HG03469 (cell line): ENCODE data around the gene PLCL2.
"Not testable (repeated sequence)": the region's sequence is repeated elsewhere in the genome, so short reads cannot be mapped to it uniquely, and the experiment has no call there.

Source experiments
- ATAC-seq: cut with Tn5 transposase; IDR thresholded peaks from one replicate; pipeline ENCODE4 v1.9.1; 2021; ENCODE audit warnings: mild to moderate bottlenecking, moderate library complexity, moderate number of reproducible peaks; ENCODE audit not compliant: unreplicated experiment

The PLCL2 gene

DNA sequence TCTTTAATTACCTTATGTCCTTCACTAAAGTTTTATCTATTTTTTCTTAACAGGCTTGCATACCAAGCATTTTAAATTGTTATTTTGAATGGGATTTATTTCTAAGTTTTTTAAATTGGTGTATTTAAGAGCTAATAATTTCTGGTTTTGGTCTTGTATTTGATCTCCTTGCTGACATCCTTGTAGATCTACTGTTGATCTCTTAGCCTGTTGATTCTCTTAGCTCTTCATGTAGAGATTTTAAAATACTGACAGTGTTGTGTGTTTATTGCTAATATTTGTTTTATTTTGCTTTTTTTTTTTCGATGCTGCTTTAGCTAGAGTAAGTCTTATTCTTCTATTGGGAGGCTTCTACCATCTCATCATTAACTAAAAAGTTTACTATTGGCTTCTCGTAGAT is 65.5 kb downstream of the PLCL2 start:
- ATAC-seq = no peak

DNA sequence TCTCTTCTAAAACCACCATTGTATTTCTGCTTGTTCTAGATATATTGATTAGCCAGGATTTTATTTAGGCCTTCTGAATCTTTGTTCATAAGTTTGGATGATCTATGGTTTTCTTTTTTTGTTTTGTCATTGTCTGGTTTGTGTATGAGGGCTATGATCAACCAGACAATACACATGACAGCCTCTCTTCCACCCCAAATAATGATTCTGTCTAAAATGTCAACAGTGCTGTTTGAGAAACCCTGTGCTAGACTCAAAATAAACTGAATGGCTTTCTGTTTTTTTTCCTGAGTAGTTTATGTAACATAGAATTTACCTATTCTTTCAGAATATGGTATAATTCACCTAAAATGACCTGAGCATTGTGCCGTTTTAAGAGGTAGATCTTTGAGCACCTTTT is 66.1 kb downstream of the PLCL2 start:
- ATAC-seq = no peak

DNA sequence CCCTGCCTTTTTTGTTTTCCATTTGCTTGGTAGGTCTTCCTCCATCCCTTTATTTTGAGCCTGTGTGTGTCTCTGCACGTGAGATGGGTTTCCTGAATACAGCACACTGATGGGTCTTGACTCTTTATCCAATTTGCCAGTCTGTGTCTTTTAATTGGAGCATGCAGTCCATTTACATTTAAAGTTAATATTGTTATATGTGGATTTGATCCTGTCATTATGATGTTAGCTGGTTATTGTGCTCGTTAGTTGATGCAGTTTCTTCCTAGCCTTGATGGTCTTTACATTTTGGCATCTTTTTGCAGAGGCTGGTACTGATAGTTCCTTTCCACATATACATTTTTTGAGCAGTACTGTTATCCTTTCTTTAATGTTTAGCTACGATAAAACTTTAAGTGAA is 73.1 kb downstream of the PLCL2 start:
- ATAC-seq = not testable (repeated sequence)

DNA sequence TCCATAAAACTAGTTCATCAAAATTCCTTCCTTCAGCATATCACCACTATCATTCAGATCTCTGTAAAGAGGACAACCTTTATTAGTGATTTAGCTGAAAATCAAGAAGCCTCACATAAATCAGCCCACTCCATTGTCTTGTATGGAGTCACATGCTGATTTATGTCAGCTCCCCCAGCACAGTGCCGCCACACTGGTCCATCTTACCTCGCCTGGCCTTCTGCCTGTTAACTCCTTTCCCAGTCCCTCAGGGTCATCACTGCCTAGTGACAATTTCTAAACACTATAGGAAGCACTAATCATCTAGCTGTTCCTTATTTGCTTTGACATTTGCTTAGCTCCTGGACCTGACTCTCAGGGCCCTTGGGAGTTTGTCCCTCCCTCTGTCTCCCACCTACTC is 75.4 kb downstream of the PLCL2 start:
- ATAC-seq = no peak

DNA sequence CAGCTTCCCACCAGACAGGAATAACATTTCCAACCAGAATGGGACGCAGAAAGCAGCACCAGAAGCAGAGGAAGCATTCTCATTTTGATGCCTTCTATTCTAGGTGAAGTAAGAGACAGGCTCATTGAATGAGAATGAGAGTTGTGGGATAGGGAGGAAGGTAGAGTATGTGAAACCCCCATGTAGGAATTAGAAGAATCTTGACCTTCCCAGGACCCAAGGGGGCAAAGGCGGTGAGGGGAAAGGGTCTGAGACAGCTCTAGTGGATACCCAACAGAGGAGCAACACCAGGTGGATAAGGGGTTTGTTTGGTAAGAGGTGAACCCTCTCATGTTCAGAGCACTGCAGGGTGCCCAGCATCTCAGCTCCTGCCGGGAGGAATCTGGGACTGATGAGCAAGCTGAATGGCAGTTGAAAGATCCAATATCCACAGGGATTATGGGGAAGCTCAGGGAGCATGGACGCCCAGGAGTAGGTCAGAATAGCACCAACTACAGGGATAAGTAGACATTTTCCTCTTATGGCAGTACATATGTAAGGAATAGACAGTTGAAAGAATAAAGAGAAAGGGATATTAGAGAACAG is 77.0 kb downstream of the PLCL2 start:
- no peak for ATAC-seq

DNA sequence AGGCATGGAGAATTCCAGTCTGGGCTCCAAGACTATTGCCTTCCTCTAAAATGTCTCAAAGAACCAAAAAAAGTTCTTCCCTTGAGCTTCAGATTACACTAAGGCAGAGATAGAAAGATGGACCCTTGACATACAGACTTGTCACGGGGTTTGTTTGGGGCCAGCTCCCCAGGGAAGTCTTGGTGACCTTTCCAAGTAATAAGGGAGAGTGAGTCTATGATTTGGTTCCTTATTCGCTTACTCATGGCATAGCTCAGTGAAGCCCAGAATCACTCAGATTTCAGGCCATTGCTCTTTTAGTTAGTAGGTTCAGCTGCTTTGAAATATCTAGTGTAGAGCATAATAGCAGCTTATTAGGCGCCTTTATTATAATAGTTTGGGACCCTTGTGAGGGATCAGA is 90.3 kb downstream of the PLCL2 start:
- no peak for ATAC-seq

DNA sequence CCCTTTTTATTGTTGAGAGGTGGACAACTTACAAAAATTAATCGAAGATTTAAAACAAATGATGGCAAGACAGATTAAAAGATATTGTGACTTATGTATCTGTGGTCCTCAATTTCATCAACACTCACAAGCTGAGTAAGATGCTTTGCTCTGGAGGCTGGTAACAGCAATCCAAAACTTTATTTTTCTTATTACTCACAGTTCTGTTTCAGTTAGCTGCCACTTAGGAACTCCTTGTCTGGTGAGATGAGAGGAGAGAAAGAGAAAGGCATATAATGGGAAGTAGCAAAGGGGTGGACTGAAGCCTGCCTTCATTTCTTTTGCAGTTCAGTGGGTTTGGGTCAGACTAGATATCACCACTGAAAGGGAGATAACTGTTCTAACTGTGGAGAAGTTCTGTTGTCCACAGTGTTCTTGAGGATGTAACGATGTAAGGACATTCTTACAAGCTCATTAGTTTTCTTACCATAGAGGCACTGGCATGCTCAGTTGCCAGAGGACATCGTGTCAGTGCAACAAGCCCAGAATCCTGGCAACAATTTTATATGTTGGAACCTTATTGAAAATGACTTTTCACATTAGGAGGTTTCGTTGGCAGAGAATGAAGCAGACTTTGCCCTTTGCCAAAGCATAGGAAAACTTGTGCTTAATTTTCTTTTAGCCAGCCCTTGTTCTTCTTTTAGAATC is 93.6 kb downstream of the PLCL2 start:
- no peak for ATAC-seq

DNA sequence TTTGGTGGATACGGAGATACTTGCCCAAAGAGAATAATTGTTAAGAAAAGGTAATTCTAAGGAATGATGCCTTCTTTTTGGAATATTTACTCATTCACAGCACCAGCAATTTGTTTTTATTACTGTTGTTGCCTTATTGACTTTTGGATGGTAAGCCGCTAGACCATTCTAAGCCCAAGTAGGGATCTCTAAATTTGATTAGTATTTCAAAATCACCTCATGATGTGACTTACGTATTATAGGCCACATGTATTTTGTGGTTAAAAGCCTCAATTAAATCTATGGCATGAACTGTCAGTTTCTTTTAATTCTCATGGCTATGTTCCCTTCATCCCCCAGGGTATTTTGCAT is 94.1 kb downstream of the PLCL2 start:
- no peak for ATAC-seq

DNA sequence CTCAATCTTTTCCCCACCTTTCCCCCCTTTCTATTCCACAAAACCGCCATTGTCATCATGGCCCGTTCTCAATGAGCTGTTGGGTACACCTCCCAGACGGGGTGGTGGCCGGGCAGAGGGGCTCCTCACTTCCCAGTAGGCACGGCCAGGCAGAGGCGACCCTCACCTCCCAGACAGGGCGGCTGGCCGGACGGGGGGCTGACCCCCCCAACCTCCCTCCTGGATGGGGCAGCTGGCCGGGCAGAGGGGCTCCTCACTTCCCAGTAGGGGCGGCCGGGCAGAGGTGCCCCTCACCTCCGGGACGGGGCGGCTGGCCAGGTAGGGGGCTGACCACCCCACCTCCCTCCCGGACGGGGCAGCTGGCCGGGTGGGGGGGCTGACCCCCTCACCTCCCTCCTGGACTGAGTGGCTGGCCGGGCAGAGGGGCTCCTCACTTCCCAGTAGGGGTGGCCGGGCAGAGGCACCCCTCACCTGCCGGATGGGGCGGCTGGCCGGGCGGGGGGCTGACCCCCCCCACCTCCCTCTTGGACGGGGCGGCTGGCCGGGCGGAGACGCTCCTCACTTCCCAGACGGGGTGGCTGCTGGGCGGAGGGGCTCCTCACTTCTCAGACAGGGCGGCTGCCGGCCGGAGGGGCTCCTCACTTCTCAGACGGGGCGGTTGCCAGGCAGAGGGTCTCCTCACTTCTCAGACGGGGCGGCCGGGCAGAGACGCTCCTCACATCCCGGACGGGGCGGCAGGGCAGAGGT is 95.2 kb downstream of the PLCL2 start:
- not testable (repeated sequence) for ATAC-seq

DNA sequence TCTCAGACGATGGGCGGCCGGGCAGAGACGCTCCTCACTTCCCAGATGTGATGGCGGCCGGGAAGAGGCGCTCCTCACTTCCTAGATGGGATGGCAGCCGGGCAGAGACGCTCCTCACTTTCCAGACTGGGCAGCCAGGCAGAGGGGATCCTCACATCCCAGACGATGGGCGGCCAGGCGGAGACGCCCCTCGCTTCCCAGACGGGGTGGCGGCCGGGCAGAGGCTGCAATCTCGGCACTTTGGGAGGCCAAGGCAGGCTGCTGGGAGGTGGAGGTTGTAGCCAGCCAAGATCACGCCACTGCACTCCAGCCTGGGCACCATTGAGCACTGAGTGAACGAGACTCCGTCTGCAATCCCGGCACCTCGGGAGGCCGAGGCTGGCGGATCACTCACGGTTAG is 95.8 kb downstream of the PLCL2 start:
- not testable (repeated sequence) for ATAC-seq

DNA sequence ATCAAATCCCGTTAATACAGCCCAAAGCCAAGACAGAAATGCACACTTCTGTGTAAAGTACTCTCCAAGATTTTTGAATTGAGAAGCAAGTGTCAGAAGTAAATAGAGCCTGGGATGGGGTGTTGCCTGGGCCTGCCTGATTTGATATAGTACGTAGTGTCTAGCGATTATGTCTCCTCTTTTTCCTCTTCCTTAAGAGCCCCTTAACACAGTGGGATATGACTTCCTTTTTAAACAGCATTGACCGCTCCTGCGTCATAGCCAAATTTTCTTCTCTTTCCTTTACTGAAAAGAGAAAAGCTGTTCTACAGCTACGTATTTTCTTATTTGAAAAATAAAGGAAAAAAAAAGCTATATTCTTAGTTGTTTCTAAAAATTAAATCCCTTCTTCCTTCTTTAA is 97.7 kb downstream of the PLCL2 start:
- ATAC-seq = no peak

DNA sequence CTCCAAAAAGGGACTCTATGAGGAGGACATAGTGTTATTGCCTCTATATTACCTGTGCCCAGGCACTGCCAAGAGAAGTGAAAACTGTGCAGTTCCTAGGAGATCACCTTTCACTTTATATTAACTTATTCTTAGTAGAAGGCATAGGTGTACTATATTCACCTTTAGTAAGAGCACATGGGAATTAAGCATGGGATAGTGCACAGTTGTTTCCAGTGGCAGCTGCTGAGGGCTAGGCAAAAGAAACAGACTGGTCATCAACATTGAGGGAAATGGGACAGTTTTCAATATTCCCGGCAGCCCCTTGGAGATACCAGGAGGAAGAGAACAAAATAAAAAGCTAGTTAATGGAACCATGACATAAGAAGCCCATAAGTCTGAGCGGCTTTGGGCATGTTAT is 100.9 kb downstream of the PLCL2 start:
- no peak for ATAC-seq

DNA sequence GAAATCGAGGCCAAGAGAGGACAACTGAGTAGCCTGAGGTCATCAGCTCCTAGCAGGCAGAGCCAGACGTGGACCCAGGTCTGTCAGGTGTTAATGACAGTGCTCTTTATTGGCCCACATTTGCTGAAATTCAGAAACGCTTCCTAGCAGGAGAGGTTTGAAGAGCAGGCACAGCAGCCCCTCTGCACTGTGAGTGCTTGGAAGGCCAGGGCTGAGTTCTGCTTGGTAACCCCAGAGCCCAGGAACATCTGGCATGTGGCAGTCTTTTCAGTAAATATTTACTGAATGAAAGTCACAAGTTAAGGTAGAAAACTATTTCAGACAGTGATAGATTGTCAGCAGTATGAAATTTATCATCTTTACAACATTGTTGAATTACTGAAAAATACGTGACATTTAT is 102.4 kb downstream of the PLCL2 start:
- no peak for ATAC-seq

DNA sequence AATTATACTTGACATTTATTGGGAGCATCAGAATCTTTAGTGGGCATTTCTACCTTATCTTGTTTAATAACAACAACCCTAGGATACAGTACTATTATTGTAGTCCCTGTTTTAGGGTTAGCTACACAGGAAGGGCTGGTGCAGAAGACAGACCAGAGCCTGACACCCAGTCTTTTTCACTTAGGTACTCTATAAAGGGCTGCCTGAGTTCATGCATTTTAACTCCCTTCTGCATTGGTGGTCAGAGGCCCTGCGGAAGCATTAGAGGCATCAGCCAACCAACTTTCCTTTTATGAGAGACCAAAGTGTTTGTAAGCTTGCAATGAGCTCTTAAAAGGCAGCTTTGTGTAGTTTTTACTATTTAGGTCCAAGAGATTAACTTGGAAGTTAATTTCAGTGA is 105.4 kb downstream of the PLCL2 start:
- no peak for ATAC-seq

DNA sequence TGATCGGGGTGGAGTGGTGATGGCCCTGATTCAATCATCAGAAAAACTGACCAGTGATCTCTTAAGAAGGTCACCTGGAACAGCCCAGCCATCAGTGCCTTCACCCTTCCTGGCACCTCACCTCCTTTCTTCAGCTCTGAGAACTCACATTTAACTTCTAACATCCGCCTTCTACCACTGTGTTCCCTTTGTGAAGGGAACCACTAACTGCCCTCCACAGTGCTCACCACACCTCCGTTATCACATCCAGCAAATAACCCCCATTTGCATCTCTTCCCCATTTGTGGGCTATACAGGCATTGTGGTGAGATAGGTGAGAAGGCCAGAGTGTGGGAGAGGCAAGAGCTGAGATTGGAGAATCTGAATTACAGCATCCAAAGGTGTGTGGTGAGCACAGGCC is 107.4 kb downstream of the PLCL2 start:
- ATAC-seq = no peak

DNA sequence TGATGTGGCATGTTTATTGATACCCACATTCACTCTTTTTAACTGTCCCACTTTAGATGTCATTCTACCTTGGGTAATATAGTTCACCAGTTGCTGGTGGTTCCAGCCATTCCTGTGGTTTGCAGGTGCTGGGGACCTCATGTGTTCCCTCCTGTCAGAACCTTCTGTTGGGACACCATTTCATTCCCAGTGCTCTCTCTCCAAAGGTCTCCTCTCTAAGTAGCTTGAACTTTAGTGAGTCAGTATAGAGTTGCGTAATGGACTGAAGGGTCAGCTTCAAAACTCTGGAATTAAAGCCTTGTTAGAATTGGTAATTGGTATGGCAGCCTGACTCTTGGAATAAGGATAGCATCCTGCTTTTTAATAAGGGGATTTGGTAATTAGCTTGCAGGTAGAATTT is 108.5 kb downstream of the PLCL2 start:
- ATAC-seq = no peak

DNA sequence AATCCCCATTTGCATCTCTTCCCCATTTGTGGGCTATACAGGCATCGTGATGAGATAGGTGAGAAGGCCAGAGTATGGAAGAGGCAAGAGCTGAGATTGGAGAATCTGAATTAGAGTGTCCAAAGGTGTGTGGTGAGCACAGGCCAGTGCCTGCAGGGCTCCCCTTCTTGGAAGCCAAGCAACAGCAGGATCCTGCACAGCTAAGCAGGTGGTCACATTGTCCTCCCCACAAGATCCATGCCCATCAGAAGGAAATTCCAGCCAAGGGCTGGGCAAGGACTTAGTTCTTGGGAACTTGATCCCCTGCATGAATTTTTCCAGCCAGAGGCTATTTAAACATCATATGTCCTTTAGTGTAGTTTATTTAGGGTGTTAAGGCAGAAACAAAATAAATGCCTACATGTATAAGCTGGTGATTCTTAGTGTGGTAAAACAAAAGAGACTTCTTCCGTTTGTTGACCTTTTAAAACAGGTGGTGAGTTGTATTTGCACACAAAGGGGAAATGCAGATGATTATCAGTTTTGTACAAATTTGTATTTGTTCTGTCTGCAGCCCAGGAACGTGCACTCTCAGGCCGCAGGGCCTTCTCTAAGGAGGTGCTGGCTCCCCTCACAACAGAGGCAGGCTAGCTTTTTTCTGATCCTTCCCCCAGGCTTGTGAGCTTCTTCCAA is 110.2 kb downstream of the PLCL2 start:
- ATAC-seq = no peak

DNA sequence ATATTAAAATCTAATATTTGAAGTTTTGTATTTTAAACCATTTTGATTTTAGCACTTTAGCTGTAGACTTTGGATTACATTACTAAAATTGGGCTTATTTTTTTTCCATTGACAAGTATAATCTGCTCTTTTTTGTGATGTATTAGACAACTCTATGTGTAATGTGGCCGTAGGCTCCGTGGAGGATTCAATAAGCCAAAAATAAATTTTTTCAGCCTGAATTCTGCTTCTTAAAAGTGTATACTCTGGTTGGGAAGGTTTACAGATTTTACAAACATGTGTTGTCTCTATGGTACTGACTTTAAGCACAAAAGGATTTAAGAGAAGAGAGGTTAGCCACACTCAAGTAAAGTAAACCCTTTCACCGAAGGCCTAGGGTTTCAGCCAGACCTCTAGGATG is 110.8 kb downstream of the PLCL2 start:
- ATAC-seq = no peak

DNA sequence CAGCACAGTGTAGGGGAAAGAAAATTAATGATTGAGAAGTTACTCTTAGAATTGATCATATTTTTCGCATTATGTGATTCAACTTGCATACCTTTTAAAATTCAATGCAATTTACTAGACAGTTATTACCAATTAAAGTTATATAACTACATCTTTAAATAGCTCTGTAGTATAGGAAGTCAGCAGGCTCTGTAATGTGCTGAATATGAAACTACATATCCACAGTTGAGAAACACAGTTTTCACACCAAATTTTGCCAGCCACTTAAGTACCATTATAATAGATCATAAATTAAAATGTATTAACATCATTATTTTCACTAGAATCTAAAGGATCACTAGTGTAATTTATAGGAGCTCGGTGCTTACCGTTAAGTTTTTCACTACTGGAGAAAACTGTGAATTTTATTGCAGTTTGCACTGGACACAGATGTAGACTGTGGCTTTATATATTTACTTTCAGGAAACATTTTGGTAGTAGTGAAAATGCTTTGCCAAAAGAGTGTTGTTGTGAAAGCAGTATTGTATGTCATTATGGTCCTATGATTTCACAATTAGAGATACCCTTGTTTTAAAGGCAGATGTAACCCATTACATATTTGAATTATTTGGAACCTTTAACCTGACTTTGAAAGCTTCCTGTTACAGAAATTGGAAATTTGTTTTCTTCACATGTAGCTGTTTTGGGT is 113.6 kb downstream of the PLCL2 start:
- no peak for ATAC-seq

DNA sequence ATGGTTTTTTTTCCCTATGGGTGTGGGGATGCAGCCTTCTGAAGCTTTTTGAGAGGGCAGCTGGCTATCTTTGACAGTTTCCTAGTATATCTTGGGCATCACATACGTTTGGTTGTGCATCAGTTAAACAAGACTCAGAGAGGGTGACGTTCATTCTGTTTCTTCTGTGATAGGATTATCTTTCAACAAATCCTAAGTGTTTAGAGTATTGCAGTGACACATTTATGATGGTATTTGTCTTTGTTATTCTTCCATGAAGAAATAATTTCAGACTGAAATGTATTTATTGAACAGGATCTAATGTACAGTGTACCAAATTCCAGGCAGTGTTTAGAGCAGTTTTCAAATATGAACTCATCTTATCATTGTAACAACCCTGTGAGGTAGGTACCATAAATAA is 114.4 kb downstream of the PLCL2 start:
- ATAC-seq = no peak

DNA sequence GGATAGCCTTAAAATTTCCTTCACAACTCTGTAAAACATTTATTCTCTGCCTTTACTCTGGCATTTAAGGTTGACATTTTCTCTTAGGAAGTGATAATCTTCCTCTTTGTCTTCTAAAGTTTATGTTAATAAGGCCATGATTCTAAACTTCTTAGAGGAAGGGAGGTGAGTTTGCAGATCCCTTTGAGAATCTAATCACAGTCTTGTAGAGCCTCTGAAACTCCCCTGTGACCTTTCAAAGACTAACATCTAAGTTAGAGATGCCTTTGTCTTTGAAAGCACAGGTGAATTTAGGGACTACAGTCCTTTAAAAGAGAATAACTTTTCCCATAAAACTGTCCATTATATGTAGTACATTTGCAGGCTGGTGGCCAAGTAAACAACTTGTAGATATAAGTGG is 115.1 kb downstream of the PLCL2 start:
- ATAC-seq = no peak
